ENCODE data around the gene KCNQ1. TPM values are rescaled to one million over a fixed set of nuclear protein-coding genes. Genes with fewer than 3 reads are reported as not detected.

Gene KCNQ1
- total and polyA plus RNA-seq, 9 of the 15 experiments (the other 6 are each of a cell fraction or from before 2014, with no cell fraction given), result 0.44 TPM; not detected in 8

DNA sequence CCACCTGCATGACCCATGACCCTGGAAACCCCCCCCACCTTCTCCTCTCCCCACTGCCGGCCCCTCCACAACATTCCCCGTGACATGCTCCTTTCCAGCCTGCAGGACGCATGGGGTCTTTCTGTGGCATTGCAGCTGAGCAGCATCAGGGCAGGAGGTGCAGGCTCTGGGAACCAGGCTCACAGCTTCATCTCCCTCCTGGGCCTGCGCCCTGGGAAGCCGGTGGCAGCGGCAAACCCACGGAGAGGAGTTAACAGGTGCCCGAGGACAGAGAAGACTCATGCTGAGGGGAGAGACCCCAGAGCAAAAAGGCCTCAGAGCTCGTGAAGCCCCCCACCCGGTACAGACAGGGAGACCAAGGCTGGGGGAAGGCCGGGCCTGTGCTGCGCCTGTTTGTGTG lies 408.6 kb downstream of the KCNQ1 start:
- H2AFZ ChIP-seq (ENCODE audit: low read depth, low read length), result no peak overlapping the region
- in situ Hi-C loops (cut with MboI), result no loop called here
- peaks cover 0 to 46% of the 10 kb centered on the region in 2 experiments; a peak in 2 of 5 replicates for H3K4me1 ChIP-seq (replicated peaks in 1 of 2; ENCODE audit: control insufficient read depth in 2 of 2, insufficient read depth in 2 of 2, low read length in 2 of 2)
- no peak overlapping the region for H3K4me2 ChIP-seq (ENCODE audit: insufficient read depth, low read length)
- no peak for DNase-seq (ENCODE audit: extremely low read depth in 1 of 4, low spot score in 3 of 4)
- no peak for FAIRE-seq
- H3K36me3 ChIP-seq (ENCODE audit: control insufficient read depth, insufficient read depth, low read length), result no peaks in the 10 kb centered on the region
- TF ChIP-seq NUFIP1 (IDR thresholded peaks at IDR 0.05; ENCODE audit: partially characterized antibody) (no peak), ZZZ3 (IDR thresholded peaks at IDR 0.05) (no peak), SMARCB1 (IDR thresholded peaks at IDR 0.05; ENCODE audit: insufficient read length, low read depth) (no peak), ZNF143 (CRISPR knock-in tag; IDR thresholded peaks at IDR 0.05) (no peak), ZNF146 (CRISPR knock-in tag; IDR thresholded peaks at IDR 0.05; ENCODE audit: unreplicated experiment) (no peak)
- TF ChIP-seq, protein P1, sequence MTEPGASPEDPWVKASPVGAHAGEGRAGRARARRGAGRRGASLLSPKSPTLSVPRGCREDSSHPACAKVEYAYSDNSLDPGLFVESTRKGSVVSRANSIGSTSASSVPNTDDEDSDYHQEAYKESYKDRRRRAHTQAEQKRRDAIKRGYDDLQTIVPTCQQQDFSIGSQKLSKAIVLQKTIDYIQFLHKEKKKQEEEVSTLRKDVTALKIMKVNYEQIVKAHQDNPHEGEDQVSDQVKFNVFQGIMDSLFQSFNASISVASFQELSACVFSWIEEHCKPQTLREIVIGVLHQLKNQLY (CRISPR knock-in tag; conservative IDR thresholded peaks at IDR 0.05), result no peak
- TF ChIP-seq, protein P2, sequence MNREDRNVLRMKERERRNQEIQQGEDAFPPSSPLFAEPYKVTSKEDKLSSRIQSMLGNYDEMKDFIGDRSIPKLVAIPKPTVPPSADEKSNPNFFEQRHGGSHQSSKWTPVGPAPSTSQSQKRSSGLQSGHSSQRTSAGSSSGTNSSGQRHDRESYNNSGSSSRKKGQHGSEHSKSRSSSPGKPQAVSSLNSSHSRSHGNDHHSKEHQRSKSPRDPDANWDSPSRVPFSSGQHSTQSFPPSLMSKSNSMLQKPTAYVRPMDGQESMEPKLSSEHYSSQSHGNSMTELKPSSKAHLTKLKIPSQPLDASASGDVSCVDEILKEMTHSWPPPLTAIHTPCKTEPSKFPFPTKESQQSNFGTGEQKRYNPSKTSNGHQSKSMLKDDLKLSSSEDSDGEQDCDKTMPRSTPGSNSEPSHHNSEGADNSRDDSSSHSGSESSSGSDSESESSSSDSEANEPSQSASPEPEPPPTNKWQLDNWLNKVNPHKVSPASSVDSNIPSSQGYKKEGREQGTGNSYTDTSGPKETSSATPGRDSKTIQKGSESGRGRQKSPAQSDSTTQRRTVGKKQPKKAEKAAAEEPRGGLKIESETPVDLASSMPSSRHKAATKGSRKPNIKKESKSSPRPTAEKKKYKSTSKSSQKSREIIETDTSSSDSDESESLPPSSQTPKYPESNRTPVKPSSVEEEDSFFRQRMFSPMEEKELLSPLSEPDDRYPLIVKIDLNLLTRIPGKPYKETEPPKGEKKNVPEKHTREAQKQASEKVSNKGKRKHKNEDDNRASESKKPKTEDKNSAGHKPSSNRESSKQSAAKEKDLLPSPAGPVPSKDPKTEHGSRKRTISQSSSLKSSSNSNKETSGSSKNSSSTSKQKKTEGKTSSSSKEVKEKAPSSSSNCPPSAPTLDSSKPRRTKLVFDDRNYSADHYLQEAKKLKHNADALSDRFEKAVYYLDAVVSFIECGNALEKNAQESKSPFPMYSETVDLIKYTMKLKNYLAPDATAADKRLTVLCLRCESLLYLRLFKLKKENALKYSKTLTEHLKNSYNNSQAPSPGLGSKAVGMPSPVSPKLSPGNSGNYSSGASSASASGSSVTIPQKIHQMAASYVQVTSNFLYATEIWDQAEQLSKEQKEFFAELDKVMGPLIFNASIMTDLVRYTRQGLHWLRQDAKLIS (CRISPR knock-in tag; IDR thresholded peaks at IDR 0.05), result no peak
- WGBS (ENCODE audit: insufficient coverage, low coverage, missing lambda C conversion rate), result 28% methylated on average over 8 of the region's 12 CpGs
- H3K27me3 ChIP-seq (ENCODE audit: control insufficient read depth in 2 of 2, insufficient read depth in 2 of 2, low read length in 2 of 2), result peaks cover 0 to 31% of the 10 kb centered on the region in 2 experiments; a peak in 3 of 5 replicates
- no peak overlapping the region; a peak in 1 of 4 replicates for H3K9ac ChIP-seq (ENCODE audit: insufficient read depth in 1 of 2, low read depth in 2 of 2, low read length in 2 of 2)
- H4K20me1 ChIP-seq (replicated peaks; ENCODE audit: control insufficient read depth, insufficient read depth, low read length), result no peaks in the 10 kb centered on the region
- no peak overlapping the region for H3K27ac ChIP-seq (ENCODE audit: extremely low read depth, low read depth, low read length)
- intact Hi-C loops (cut with micrococcal nuclease), result no loop called here
- H3K4me3 ChIP-seq, result no peak overlapping the region
- BruUV-seq (replicated peaks), result no TSS peak
- POLR2A ChIA-PET, result interaction anchor here (1.5 kb wide), 1 partner anchor 153 kb away, joined by 3 read pairs; the partner anchor contains the start of gene KCNQ1OT1
- no peaks in the 10 kb centered on the region for H3K9me3 ChIP-seq (replicated peaks; ENCODE audit: control insufficient read depth, insufficient read depth, low read depth, low read length)
- H3K9me1 ChIP-seq (ENCODE audit: control insufficient read depth, insufficient read depth, low read length), result no peaks in the 10 kb centered on the region
- no peak for ATAC-seq
- CTCF ChIA-PET (ENCODE audit: low intra/inter-chr PET ratio), result no interaction called here
- no peaks in the 10 kb centered on the region for H3K79me2 ChIP-seq (ENCODE audit: control insufficient read depth, insufficient read depth, low read length)
